Measurements from ENCODE around the gene FCF1. TPM values are rescaled to one million over a fixed set of nuclear protein-coding genes. Genes with fewer than 3 reads are reported as not detected.
"Not testable (repeated sequence)": the region's sequence is repeated elsewhere in the genome, so short reads cannot be mapped to it uniquely, and the experiment has no call there.

FCF1 gene
- total and polyA plus RNA-seq, 9 of the 15 experiments (the other 6 are each of a cell fraction or from before 2014, with no cell fraction given): 6.8 to 91.9 (median 40.0) TPM

DNA sequence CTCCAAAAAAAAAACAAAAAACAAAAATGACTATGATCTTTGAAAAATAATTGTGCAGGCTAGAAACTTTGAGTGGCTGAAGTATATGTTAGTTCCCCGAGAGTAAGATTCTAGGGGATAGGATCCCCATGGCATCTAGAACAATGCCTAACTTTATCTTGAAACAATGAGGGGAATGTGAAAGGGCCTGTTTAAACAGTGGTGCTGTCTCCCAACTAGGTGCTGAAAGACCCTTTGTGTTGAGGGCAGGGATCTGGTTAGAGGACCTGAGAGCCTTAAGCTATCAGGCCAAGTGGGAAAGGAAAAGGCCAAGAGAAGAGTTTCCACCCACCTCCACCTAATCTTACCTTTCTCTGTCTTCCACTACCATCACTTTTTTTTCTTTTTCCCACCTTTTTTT, 43.4 kb downstream of the FCF1 start:
- DNase-seq (ENCODE audit: extremely low read depth in 1 of 4, low spot score in 3 of 4) (no peak), ATAC-seq (no peak), FAIRE-seq (no peak)
- CTCF ChIA-PET (ENCODE audit: low intra/inter-chr PET ratio): no interaction called here
- Histone ChIP-seq H2AFZ (ENCODE audit: low read depth, low read length) (no peak overlapping the region), H3K4me2 (ENCODE audit: insufficient read depth, low read length) (no peak overlapping the region), H3K9me3 (replicated peaks; ENCODE audit: control insufficient read depth, insufficient read depth, low read depth, low read length) (no peaks in the 10 kb centered on the region; the same call in 1 of the 2 replicates), H3K9me1 (ENCODE audit: control insufficient read depth, insufficient read depth, low read length) (no peaks in the 10 kb centered on the region), H3K9ac (ENCODE audit: insufficient read depth in 1 of 2, low read depth in 2 of 2, low read length in 2 of 2) (no peak overlapping the region), H3K4me3 (no peak overlapping the region), H3K79me2 (ENCODE audit: control insufficient read depth, insufficient read depth, low read length) (no peaks in the 10 kb centered on the region), H4K20me1 (replicated peaks; ENCODE audit: control insufficient read depth, insufficient read depth, low read length) (no peaks in the 10 kb centered on the region), H3K27ac (ENCODE audit: extremely low read depth, low read depth, low read length) (no peak overlapping the region), H3K36me3 (ENCODE audit: control insufficient read depth, insufficient read depth, low read length) (no peaks in the 10 kb centered on the region), H3K4me1 (replicated peaks in 1 of 2; ENCODE audit: control insufficient read depth in 2 of 2, insufficient read depth in 2 of 2, low read length in 2 of 2) (no peaks in the 10 kb centered on the region), H3K27me3 (ENCODE audit: control insufficient read depth in 2 of 2, insufficient read depth in 2 of 2, low read length in 2 of 2) (no peaks in the 10 kb centered on the region)
- BruUV-seq (replicated peaks): no TSS peak
- intact Hi-C loops (cut with micrococcal nuclease): no loop called here
- TF ChIP-seq CHD4 (IDR thresholded peaks at IDR 0.05; ENCODE audit: insufficient read depth, insufficient replicate concordance, low read depth, low read length, poor library complexity, severe bottlenecking): no peak
- TF ChIP-seq, protein P1, sequence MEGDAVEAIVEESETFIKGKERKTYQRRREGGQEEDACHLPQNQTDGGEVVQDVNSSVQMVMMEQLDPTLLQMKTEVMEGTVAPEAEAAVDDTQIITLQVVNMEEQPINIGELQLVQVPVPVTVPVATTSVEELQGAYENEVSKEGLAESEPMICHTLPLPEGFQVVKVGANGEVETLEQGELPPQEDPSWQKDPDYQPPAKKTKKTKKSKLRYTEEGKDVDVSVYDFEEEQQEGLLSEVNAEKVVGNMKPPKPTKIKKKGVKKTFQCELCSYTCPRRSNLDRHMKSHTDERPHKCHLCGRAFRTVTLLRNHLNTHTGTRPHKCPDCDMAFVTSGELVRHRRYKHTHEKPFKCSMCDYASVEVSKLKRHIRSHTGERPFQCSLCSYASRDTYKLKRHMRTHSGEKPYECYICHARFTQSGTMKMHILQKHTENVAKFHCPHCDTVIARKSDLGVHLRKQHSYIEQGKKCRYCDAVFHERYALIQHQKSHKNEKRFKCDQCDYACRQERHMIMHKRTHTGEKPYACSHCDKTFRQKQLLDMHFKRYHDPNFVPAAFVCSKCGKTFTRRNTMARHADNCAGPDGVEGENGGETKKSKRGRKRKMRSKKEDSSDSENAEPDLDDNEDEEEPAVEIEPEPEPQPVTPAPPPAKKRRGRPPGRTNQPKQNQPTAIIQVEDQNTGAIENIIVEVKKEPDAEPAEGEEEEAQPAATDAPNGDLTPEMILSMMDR (IDR thresholded peaks at IDR 0.05 in 2 of 3, conservative IDR thresholded peaks at IDR 0.05 in 1 of 3; ENCODE audit: insufficient read depth in 2 of 3, low read depth in 1 of 3, low read length in 3 of 3): no peak
- TF ChIP-seq, protein P2, sequence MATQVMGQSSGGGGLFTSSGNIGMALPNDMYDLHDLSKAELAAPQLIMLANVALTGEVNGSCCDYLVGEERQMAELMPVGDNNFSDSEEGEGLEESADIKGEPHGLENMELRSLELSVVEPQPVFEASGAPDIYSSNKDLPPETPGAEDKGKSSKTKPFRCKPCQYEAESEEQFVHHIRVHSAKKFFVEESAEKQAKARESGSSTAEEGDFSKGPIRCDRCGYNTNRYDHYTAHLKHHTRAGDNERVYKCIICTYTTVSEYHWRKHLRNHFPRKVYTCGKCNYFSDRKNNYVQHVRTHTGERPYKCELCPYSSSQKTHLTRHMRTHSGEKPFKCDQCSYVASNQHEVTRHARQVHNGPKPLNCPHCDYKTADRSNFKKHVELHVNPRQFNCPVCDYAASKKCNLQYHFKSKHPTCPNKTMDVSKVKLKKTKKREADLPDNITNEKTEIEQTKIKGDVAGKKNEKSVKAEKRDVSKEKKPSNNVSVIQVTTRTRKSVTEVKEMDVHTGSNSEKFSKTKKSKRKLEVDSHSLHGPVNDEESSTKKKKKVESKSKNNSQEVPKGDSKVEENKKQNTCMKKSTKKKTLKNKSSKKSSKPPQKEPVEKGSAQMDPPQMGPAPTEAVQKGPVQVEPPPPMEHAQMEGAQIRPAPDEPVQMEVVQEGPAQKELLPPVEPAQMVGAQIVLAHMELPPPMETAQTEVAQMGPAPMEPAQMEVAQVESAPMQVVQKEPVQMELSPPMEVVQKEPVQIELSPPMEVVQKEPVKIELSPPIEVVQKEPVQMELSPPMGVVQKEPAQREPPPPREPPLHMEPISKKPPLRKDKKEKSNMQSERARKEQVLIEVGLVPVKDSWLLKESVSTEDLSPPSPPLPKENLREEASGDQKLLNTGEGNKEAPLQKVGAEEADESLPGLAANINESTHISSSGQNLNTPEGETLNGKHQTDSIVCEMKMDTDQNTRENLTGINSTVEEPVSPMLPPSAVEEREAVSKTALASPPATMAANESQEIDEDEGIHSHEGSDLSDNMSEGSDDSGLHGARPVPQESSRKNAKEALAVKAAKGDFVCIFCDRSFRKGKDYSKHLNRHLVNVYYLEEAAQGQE (IDR thresholded peaks at IDR 0.05; ENCODE audit: borderline replicate concordance): 0 out of 2 replicates have a peak, but pooled peaks have one; percentile 20
- TF ChIP-seq, protein P2 (CRISPR knock-in tag; IDR thresholded peaks at IDR 0.05; ENCODE audit: low read depth): no peak
- POLR2A ChIA-PET: interaction anchor here (0.6 kb wide), 1 partner anchor 870 kb away, joined by 4 read pairs; the partner anchor contains the start of gene ZNF410
- in situ Hi-C loops (cut with MboI): no loop called here
- 86% methylated on average over 1 of the region's 1 CpG for WGBS (ENCODE audit: insufficient coverage, low coverage, missing lambda C conversion rate)

DNA sequence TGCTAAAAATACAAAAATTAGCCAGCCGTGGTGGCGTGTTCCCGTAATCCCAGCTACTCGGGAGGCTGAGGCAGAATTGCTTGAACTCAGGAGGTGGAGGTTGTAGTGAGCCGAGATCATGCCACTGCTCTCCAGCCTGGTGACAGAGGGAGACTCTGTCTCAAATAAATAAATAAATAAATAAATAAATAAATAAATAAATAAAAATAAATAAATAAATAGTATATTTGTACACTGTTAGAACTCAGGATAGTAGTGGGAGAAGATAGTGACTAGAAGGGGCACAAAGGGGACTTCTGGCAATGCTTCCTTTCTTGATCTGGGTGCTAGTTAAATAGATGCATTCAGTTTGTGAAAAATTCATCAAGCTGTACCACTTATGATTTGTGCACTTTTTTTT, 45.6 kb downstream of the FCF1 start:
- H3K27me3 ChIP-seq (ENCODE audit: control insufficient read depth in 2 of 2, insufficient read depth in 2 of 2, low read length in 2 of 2); H3K4me3 ChIP-seq; BruUV-seq (replicated peaks); DNase-seq (ENCODE audit: extremely low read depth in 1 of 4, low spot score in 3 of 4); intact Hi-C loops (cut with micrococcal nuclease); H4K20me1 ChIP-seq (replicated peaks; ENCODE audit: control insufficient read depth, insufficient read depth, low read length); FAIRE-seq; H2AFZ ChIP-seq (ENCODE audit: low read depth, low read length); H3K27ac ChIP-seq (ENCODE audit: extremely low read depth, low read depth, low read length); in situ Hi-C loops (cut with MboI); H3K36me3 ChIP-seq (ENCODE audit: control insufficient read depth, insufficient read depth, low read length); H3K9ac ChIP-seq (ENCODE audit: insufficient read depth in 1 of 2, low read depth in 2 of 2, low read length in 2 of 2); CTCF ChIA-PET (ENCODE audit: low intra/inter-chr PET ratio); H3K9me3 ChIP-seq (replicated peaks; ENCODE audit: control insufficient read depth, insufficient read depth, low read depth, low read length); H3K79me2 ChIP-seq (ENCODE audit: control insufficient read depth, insufficient read depth, low read length); H3K4me2 ChIP-seq (ENCODE audit: insufficient read depth, low read length); H3K4me1 ChIP-seq (replicated peaks in 1 of 2; ENCODE audit: control insufficient read depth in 2 of 2, insufficient read depth in 2 of 2, low read length in 2 of 2); ATAC-seq; H3K9me1 ChIP-seq (ENCODE audit: control insufficient read depth, insufficient read depth, low read length): not testable (repeated sequence)
- POLR2A ChIA-PET: interaction anchor here (0.5 to 0.6 kb wide), 3 partner anchors 25 to 143 kb away, joined by 3 read pairs; no protein-coding TSS in a partner anchor
- no CpG with 5 or more reads among the region's 5 CpGs for WGBS (ENCODE audit: insufficient coverage, low coverage, missing lambda C conversion rate)
